ENCODE data around the gene ALG13.

Gene ALG13

GRCh38 chrX:111662292-111662691 is 18.7 kb upstream of the ALG13 start:
- TF ChIP-seq SIN3A (IDR thresholded peaks at IDR 0.05; ENCODE audit: borderline replicate concordance, insufficient read depth, low read length) (no peak), FOXP2 (optimal IDR thresholded peaks at IDR 0.05; ENCODE audit: borderline replicate concordance, extremely low read depth, extremely low read length, insufficient read depth) (no peak), TAF1 (IDR thresholded peaks at IDR 0.05; ENCODE audit: borderline replicate concordance, insufficient read depth, low read length) (no peak)

DNA sequence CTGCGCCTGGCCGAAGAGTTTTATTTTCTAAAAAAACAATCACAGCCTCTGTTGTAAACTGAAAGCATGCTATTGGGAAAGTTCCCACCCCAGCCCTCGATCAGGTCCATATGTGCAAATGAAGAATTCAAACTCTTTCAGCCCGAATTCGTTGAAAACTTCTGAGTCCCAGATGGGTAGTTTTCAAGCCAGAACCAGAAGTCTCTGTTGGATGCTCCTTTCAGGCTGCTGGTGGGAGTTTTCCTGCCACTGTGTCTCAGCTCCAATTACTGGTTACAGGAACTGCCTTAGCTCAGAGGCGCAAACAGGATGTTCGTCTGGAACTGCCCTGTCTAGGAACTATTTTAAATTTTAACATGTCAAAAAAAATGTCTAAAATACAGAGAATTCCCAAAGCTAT is 9.3 kb upstream of the ALG13 start:
- TF ChIP-seq FOXP2 (optimal IDR thresholded peaks at IDR 0.05; ENCODE audit: borderline replicate concordance, extremely low read depth, extremely low read length, insufficient read depth), result no peak
- TF ChIP-seq, protein P1, sequence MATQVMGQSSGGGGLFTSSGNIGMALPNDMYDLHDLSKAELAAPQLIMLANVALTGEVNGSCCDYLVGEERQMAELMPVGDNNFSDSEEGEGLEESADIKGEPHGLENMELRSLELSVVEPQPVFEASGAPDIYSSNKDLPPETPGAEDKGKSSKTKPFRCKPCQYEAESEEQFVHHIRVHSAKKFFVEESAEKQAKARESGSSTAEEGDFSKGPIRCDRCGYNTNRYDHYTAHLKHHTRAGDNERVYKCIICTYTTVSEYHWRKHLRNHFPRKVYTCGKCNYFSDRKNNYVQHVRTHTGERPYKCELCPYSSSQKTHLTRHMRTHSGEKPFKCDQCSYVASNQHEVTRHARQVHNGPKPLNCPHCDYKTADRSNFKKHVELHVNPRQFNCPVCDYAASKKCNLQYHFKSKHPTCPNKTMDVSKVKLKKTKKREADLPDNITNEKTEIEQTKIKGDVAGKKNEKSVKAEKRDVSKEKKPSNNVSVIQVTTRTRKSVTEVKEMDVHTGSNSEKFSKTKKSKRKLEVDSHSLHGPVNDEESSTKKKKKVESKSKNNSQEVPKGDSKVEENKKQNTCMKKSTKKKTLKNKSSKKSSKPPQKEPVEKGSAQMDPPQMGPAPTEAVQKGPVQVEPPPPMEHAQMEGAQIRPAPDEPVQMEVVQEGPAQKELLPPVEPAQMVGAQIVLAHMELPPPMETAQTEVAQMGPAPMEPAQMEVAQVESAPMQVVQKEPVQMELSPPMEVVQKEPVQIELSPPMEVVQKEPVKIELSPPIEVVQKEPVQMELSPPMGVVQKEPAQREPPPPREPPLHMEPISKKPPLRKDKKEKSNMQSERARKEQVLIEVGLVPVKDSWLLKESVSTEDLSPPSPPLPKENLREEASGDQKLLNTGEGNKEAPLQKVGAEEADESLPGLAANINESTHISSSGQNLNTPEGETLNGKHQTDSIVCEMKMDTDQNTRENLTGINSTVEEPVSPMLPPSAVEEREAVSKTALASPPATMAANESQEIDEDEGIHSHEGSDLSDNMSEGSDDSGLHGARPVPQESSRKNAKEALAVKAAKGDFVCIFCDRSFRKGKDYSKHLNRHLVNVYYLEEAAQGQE (IDR thresholded peaks at IDR 0.05; ENCODE audit: insufficient read depth in 1 of 2, low read depth in 2 of 2, low read length in 2 of 2), result no peak
- no peak for TF ChIP-seq TAF1 (IDR thresholded peaks at IDR 0.05; ENCODE audit: borderline replicate concordance, insufficient read depth, low read length)
- TF ChIP-seq POLR2AphosphoS5 (IDR thresholded peaks at IDR 0.05; ENCODE audit: low read depth, low read length), result no peak
- TF ChIP-seq SIN3A (IDR thresholded peaks at IDR 0.05; ENCODE audit: borderline replicate concordance, insufficient read depth, low read length), result no peak

DNA sequence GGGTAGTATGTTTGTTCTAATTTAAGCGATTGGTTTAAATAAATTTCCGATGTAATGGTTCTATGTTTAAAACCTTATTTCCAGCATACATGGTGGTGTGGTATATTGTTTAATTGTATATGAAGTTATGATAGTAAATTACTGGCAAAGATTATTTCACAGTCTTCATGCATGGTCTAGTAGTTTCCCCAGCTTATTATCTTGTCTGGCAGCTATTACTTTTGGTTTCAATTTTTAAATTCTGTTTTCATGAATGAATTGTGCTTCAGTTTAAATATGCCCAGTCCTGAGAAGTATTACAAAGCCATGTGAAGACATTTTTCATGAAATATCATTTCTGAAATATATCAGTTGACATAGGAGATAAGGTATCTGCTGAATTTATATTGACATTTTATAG is 6.3 kb downstream of the ALG13 start:
- TF ChIP-seq POLR2AphosphoS5 (IDR thresholded peaks at IDR 0.05; ENCODE audit: low read depth, low read length) (no peak), SIN3A (IDR thresholded peaks at IDR 0.05; ENCODE audit: borderline replicate concordance, insufficient read depth, low read length) (no peak), FOXP2 (optimal IDR thresholded peaks at IDR 0.05; ENCODE audit: borderline replicate concordance, extremely low read depth, extremely low read length, insufficient read depth) (no peak), TAF1 (IDR thresholded peaks at IDR 0.05; ENCODE audit: borderline replicate concordance, insufficient read depth, low read length) (no peak)
- TF ChIP-seq, protein P1 (IDR thresholded peaks at IDR 0.05; ENCODE audit: insufficient read depth in 1 of 2, low read depth in 2 of 2, low read length in 2 of 2), result no peak

GRCh38 chrX:111695297-111695880 is 14.4 kb downstream of the ALG13 start:
- no peak for TF ChIP-seq TAF1 (IDR thresholded peaks at IDR 0.05; ENCODE audit: borderline replicate concordance, insufficient read depth, low read length)
- TF ChIP-seq SIN3A (IDR thresholded peaks at IDR 0.05; ENCODE audit: borderline replicate concordance, insufficient read depth, low read length), result no peak
- no peak for TF ChIP-seq FOXP2 (optimal IDR thresholded peaks at IDR 0.05; ENCODE audit: borderline replicate concordance, extremely low read depth, extremely low read length, insufficient read depth)
- TF ChIP-seq POLR2AphosphoS5 (IDR thresholded peaks at IDR 0.05; ENCODE audit: low read depth, low read length), result no peak
- TF ChIP-seq, protein P1 (IDR thresholded peaks at IDR 0.05; ENCODE audit: insufficient read depth in 1 of 2, low read depth in 2 of 2, low read length in 2 of 2), result no peak

GRCh38 chrX:111719426-111720210 is 38.6 kb downstream of the ALG13 start:
- TF ChIP-seq TAF1 (IDR thresholded peaks at IDR 0.05; ENCODE audit: borderline replicate concordance, insufficient read depth, low read length) (no peak), POLR2AphosphoS5 (IDR thresholded peaks at IDR 0.05; ENCODE audit: low read depth, low read length) (no peak), FOXP2 (optimal IDR thresholded peaks at IDR 0.05; ENCODE audit: borderline replicate concordance, extremely low read depth, extremely low read length, insufficient read depth) (no peak), SIN3A (IDR thresholded peaks at IDR 0.05; ENCODE audit: borderline replicate concordance, insufficient read depth, low read length) (no peak)
- TF ChIP-seq, protein P1 (IDR thresholded peaks at IDR 0.05; ENCODE audit: insufficient read depth in 1 of 2, low read depth in 2 of 2, low read length in 2 of 2), result no peak

Measured in PFSK-1 (cell line).